HEK293 (cell line): ENCODE measurements around the gene ZC3HAV1L.

ENCODE experiments used
- GFI1B ChIP-seq: fragments of 450-650 bp; formaldehyde crosslinking; IDR thresholded peaks from 2 replicates; pipeline ENCODE4 v1.5.1; 2016; ENCODE audit warnings: missing biosample characterization, missing genetic modification characterization
- GLI2 ChIP-seq: fragments of 450-650 bp; formaldehyde crosslinking; IDR thresholded peaks from 2 replicates; pipeline ENCODE4; 2017; ENCODE audit warnings: missing biosample characterization, missing genetic modification characterization, low read depth, borderline replicate concordance
- IKZF3 ChIP-seq: fragments of 450-650 bp; IDR thresholded peaks from 2 replicates; pipeline ENCODE4 v1.5.0; 2018; ENCODE audit warnings: missing biosample characterization, mild to moderate bottlenecking, missing genetic modification characterization, moderate library complexity
- MYNN ChIP-seq: fragments of 450-650 bp; formaldehyde crosslinking; IDR thresholded peaks from 2 replicates; pipeline ENCODE4 v1.5.1; 2016; ENCODE audit warnings: missing biosample characterization, missing genetic modification characterization, borderline replicate concordance
- REST ChIP-seq: fragments of 450-650 bp; formaldehyde crosslinking; IDR thresholded peaks from 2 replicates; pipeline ENCODE4 v1.5.1; 2016; ENCODE audit warnings: missing biosample characterization, missing genetic modification characterization
- SCRT1 ChIP-seq: fragments of 450-650 bp; formaldehyde crosslinking; IDR thresholded peaks from 2 replicates; pipeline ENCODE4 v1.5.1; 2016; ENCODE audit warnings: missing biosample characterization, missing genetic modification characterization, borderline replicate concordance
- TCF7L2 ChIP-seq: IDR thresholded peaks from 2 replicates; pipeline ENCODE4 v1.6.1; 2011; ENCODE audit warnings: low read depth, mild to moderate bottlenecking, inconsistent platforms, low read length, moderate library complexity, borderline replicate concordance
- ZNF121 ChIP-seq: fragments of 450-650 bp; formaldehyde crosslinking; IDR thresholded peaks from 2 replicates; pipeline ENCODE4 v1.5.1; 2016; ENCODE audit warnings: missing biosample characterization, missing genetic modification characterization
- ZNF133 ChIP-seq: fragments of 450-650 bp; formaldehyde crosslinking; IDR thresholded peaks from 2 replicates; pipeline ENCODE4 v1.5.1; 2016; ENCODE audit warnings: missing biosample characterization, missing genetic modification characterization
- ZNF148 ChIP-seq: fragments of 450-650 bp; formaldehyde crosslinking; IDR thresholded peaks from 2 replicates; pipeline ENCODE4 v1.5.0; 2017; ENCODE audit warnings: missing biosample characterization, missing genetic modification characterization, borderline replicate concordance
- ZNF169 ChIP-seq: fragments of 450-650 bp; formaldehyde crosslinking; IDR thresholded peaks from 2 replicates; pipeline ENCODE4 v1.5.1; 2016; ENCODE audit warnings: missing biosample characterization, missing genetic modification characterization
- ZNF2 ChIP-seq: fragments of 450-650 bp; formaldehyde crosslinking; IDR thresholded peaks from 2 replicates; pipeline ENCODE4 v1.5.1; 2016; ENCODE audit warnings: missing biosample characterization, missing genetic modification characterization
- ZNF211 ChIP-seq: fragments of 450-650 bp; formaldehyde crosslinking; IDR thresholded peaks from 2 replicates; pipeline ENCODE4 v1.5.1; 2016; ENCODE audit warnings: low read depth, missing biosample characterization, missing genetic modification characterization
- ZNF223 ChIP-seq: fragments of 450-650 bp; formaldehyde crosslinking; IDR thresholded peaks from 2 replicates; pipeline ENCODE4 v1.5.1; 2016; ENCODE audit warnings: missing biosample characterization, missing genetic modification characterization
- ZNF248 ChIP-seq: fragments of 450-650 bp; formaldehyde crosslinking; IDR thresholded peaks from 2 replicates; pipeline ENCODE4 v1.5.1; 2017; ENCODE audit warnings: missing biosample characterization, missing genetic modification characterization
- ZNF394 ChIP-seq: fragments of 450-650 bp; formaldehyde crosslinking; IDR thresholded peaks from 2 replicates; pipeline ENCODE4 v1.5.1; 2016; ENCODE audit warnings: missing biosample characterization, missing genetic modification characterization, mild to moderate bottlenecking, moderate library complexity, borderline replicate concordance
- ZNF433 ChIP-seq: fragments of 450-650 bp; formaldehyde crosslinking; IDR thresholded peaks from 2 replicates; pipeline ENCODE4 v1.5.1; 2016; ENCODE audit warnings: missing biosample characterization, missing genetic modification characterization, low read depth
- ZNF510 ChIP-seq: fragments of 450-650 bp; formaldehyde crosslinking; IDR thresholded peaks from 2 replicates; pipeline ENCODE4 v1.5.1; 2018; ENCODE audit warnings: mild to moderate bottlenecking, missing genetic modification characterization, missing biosample characterization; ENCODE audit not compliant: insufficient replicate concordance
- ZNF530 ChIP-seq: fragments of 450-650 bp; formaldehyde crosslinking; IDR thresholded peaks from 2 replicates; pipeline ENCODE4 v1.5.1; 2016; ENCODE audit warnings: low read depth, missing biosample characterization, missing genetic modification characterization
- ZNF558 ChIP-seq: fragments of 450-650 bp; formaldehyde crosslinking; IDR thresholded peaks from 2 replicates; pipeline ENCODE4 v1.5.1; 2016; ENCODE audit warnings: missing biosample characterization, missing genetic modification characterization
- ZNF621 ChIP-seq: fragments of 450-650 bp; formaldehyde crosslinking; IDR thresholded peaks from 2 replicates; pipeline ENCODE4 v1.5.1; 2017; ENCODE audit warnings: missing biosample characterization, missing genetic modification characterization
- ZNF677 ChIP-seq: fragments of 450-650 bp; IDR thresholded peaks from 2 replicates; pipeline ENCODE4 v1.5.0; 2018; ENCODE audit warnings: missing biosample characterization, mild to moderate bottlenecking, missing genetic modification characterization, moderate library complexity
- ZNF747 ChIP-seq: fragments of 450-650 bp; formaldehyde crosslinking; IDR thresholded peaks from 2 replicates; pipeline ENCODE4 v1.5.1; 2016; ENCODE audit warnings: missing biosample characterization, missing genetic modification characterization
- ZNF830 ChIP-seq: fragments of 450-650 bp; IDR thresholded peaks from 2 replicates; pipeline ENCODE4 v1.5.0; 2018; ENCODE audit warnings: missing biosample characterization, missing genetic modification characterization, low read depth, mild to moderate bottlenecking, moderate library complexity
- ZXDB ChIP-seq: fragments of 450-650 bp; formaldehyde crosslinking; IDR thresholded peaks from 2 replicates; pipeline ENCODE4 v1.5.1; 2016; ENCODE audit warnings: missing biosample characterization, missing genetic modification characterization
- TF ChIP-seq, protein P1 (sequence below): IDR thresholded peaks from 2 replicates; pipeline ENCODE4 v1.6.1; 2011; ENCODE audit warnings: mild to moderate bottlenecking, low read depth, low read length, borderline replicate concordance
- TF ChIP-seq, protein P2 (sequence below): fragments of 450-650 bp; formaldehyde crosslinking; IDR thresholded peaks from 2 replicates; pipeline ENCODE4 v1.5.1; 2017; ENCODE audit warnings: missing biosample characterization, missing genetic modification characterization
- TF ChIP-seq, protein P3 (sequence below): fragments of 450-650 bp; formaldehyde crosslinking; IDR thresholded peaks from 2 replicates; pipeline ENCODE4 v1.5.1; 2016; ENCODE audit warnings: missing biosample characterization, missing genetic modification characterization
- TF ChIP-seq, protein P4 (sequence below): fragments of 450-650 bp; formaldehyde crosslinking; IDR thresholded peaks from 2 replicates; pipeline ENCODE4 v1.5.1; 2016; ENCODE audit warnings: missing biosample characterization, missing genetic modification characterization, borderline replicate concordance

ZC3HAV1L gene

DNA sequence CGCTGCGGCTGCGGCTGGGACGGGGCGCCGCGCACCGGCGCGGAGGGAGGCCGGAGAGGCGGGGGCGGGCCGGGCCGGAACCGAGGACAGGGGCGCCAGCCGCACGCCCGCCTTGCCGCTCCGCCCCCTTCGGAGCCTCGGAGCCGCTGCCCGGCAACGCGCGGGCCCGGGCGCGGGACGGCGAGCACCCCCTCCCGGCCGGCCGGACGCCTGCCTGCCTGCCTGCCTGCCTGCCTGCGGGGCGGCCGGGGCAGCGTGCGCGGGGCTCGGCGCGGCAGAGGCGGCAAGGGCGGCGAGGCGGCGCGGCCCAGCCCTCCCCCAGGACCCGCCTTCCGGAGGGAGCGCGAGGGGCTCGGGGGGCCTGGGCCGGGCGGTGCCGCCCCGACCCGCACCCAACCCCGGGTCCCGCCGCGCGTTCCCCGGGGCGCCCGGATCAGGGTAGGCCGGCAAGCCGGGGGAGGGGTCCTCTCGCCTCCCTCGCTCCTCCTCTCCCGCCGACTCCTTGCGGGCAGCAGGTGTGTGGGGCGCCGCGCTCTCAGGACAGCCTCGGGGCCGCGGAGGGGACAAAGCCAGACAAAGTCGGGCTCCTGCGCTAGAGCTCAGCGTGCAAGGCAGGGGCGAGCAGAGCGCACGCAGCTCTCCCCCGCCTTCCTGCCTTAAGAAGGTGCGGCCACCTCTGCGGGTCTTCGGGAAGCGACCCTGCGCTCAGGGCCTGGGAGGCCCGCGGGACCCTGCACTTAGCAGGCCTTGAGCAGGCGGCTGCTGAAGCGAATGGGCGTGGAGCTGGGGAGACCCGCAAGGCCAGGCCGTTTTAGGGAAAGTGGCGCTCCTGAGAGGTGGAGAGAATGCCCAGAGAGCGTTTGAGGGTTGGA is 54.3 kb downstream of the ZC3HAV1L start, which contains the start of gene KIAA1549 (continued):
- TF ChIP-seq ZNF621 (tag by site-specific recombination): no peak
- TF ChIP-seq ZNF169 (tag by site-specific recombination): no peak
- TF ChIP-seq SCRT1: no peak
- TF ChIP-seq TCF7L2: no peak
- no peak for TF ChIP-seq ZNF510 (tag by site-specific recombination)
- no peak for TF ChIP-seq ZNF830 (tag by site-specific recombination)
- peak; percentile 47; the same call in 1 of the 2 replicates for TF ChIP-seq ZNF2 (tag by site-specific recombination)
- no peak for TF ChIP-seq IKZF3
- TF ChIP-seq ZNF248 (tag by site-specific recombination): no peak
- no peak for TF ChIP-seq GFI1B
- TF ChIP-seq ZNF211 (tag by site-specific recombination): no peak
- peak; percentile 63; the same call in 1 of the 2 replicates for TF ChIP-seq ZXDB (tag by site-specific recombination)
- TF ChIP-seq, protein P1, sequence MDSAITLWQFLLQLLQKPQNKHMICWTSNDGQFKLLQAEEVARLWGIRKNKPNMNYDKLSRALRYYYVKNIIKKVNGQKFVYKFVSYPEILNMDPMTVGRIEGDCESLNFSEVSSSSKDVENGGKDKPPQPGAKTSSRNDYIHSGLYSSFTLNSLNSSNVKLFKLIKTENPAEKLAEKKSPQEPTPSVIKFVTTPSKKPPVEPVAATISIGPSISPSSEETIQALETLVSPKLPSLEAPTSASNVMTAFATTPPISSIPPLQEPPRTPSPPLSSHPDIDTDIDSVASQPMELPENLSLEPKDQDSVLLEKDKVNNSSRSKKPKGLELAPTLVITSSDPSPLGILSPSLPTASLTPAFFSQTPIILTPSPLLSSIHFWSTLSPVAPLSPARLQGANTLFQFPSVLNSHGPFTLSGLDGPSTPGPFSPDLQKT: no peak; the same call in 1 of the 2 replicates
- no peak for TF ChIP-seq ZNF558 (tag by site-specific recombination)
- TF ChIP-seq MYNN (tag by site-specific recombination): no peak
- no peak for TF ChIP-seq GLI2 (tag by site-specific recombination)
- no peak for TF ChIP-seq ZNF133
- TF ChIP-seq ZNF148 (tag by site-specific recombination): no peak
- TF ChIP-seq ZNF677 (tag by site-specific recombination): no peak
- no peak for TF ChIP-seq ZNF223 (tag by site-specific recombination)
- TF ChIP-seq, protein P2, sequence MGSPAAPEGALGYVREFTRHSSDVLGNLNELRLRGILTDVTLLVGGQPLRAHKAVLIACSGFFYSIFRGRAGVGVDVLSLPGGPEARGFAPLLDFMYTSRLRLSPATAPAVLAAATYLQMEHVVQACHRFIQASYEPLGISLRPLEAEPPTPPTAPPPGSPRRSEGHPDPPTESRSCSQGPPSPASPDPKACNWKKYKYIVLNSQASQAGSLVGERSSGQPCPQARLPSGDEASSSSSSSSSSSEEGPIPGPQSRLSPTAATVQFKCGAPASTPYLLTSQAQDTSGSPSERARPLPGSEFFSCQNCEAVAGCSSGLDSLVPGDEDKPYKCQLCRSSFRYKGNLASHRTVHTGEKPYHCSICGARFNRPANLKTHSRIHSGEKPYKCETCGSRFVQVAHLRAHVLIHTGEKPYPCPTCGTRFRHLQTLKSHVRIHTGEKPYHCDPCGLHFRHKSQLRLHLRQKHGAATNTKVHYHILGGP (tag by site-specific recombination): no peak
- TF ChIP-seq ZNF121 (tag by site-specific recombination): no peak; the same call in 1 of the 2 replicates
- TF ChIP-seq REST (tag by site-specific recombination): no peak
- TF ChIP-seq, protein P3, sequence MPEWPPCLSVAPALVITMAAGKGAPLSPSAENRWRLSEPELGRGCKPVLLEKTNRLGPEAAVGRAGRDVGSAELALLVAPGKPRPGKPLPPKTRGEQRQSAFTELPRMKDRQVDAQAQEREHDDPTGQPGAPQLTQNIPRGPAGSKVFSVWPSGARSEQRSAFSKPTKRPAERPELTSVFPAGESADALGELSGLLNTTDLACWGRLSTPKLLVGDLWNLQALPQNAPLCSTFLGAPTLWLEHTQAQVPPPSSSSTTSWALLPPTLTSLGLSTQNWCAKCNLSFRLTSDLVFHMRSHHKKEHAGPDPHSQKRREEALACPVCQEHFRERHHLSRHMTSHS (tag by site-specific recombination): no peak
- no peak for TF ChIP-seq ZNF747 (tag by site-specific recombination)
- TF ChIP-seq ZNF394 (tag by site-specific recombination): no peak
- no peak for TF ChIP-seq ZNF433
- TF ChIP-seq, protein P4, sequence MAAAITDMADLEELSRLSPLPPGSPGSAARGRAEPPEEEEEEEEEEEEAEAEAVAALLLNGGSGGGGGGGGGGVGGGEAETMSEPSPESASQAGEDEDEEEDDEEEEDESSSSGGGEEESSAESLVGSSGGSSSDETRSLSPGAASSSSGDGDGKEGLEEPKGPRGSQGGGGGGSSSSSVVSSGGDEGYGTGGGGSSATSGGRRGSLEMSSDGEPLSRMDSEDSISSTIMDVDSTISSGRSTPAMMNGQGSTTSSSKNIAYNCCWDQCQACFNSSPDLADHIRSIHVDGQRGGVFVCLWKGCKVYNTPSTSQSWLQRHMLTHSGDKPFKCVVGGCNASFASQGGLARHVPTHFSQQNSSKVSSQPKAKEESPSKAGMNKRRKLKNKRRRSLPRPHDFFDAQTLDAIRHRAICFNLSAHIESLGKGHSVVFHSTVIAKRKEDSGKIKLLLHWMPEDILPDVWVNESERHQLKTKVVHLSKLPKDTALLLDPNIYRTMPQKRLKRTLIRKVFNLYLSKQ (tag by site-specific recombination): no peak
- TF ChIP-seq ZNF530 (tag by site-specific recombination): no peak
